HG03066 (cell line): ENCODE results near the gene SUCNR1.
"Not testable (repeated sequence)": the region's sequence is repeated elsewhere in the genome, so short reads cannot be mapped to it uniquely, and the experiment has no call there.

Source experiments
- ATAC-seq: cut with Tn5 transposase; IDR thresholded peaks from one replicate; pipeline ENCODE4 v1.9.1; 2021; ENCODE audit warnings: low read depth; ENCODE audit not compliant: unreplicated experiment

Gene SUCNR1, protein sequence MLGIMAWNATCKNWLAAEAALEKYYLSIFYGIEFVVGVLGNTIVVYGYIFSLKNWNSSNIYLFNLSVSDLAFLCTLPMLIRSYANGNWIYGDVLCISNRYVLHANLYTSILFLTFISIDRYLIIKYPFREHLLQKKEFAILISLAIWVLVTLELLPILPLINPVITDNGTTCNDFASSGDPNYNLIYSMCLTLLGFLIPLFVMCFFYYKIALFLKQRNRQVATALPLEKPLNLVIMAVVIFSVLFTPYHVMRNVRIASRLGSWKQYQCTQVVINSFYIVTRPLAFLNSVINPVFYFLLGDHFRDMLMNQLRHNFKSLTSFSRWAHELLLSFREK

GRCh38 chr3:151873398-151873797 is at the start of gene SUCNR1:
Gene SUCNR1 (plus strand): TSS chr3:151873643. CDS start chr3:151879893, 6,250 bp downstream.
- ATAC-seq: no peak

DNA sequence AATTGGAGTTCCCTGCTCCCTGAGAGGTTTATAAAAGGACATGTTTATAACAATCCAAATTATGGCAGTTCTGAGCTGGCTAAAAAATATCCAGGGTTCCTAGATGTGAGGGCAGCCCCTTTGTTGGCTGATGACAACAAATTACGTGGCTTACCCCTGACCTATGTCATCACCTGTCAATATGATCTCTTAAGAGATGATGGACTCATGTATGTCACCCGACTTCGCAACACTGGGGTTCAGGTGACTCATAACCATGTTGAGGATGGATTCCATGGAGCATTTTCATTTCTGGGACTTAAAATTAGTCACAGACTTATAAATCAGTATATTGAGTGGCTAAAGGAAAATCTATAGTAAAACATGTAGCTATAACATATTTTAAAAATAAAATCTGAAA is 45.6 kb upstream of the SUCNR1 start:
- ATAC-seq: no peak

DNA sequence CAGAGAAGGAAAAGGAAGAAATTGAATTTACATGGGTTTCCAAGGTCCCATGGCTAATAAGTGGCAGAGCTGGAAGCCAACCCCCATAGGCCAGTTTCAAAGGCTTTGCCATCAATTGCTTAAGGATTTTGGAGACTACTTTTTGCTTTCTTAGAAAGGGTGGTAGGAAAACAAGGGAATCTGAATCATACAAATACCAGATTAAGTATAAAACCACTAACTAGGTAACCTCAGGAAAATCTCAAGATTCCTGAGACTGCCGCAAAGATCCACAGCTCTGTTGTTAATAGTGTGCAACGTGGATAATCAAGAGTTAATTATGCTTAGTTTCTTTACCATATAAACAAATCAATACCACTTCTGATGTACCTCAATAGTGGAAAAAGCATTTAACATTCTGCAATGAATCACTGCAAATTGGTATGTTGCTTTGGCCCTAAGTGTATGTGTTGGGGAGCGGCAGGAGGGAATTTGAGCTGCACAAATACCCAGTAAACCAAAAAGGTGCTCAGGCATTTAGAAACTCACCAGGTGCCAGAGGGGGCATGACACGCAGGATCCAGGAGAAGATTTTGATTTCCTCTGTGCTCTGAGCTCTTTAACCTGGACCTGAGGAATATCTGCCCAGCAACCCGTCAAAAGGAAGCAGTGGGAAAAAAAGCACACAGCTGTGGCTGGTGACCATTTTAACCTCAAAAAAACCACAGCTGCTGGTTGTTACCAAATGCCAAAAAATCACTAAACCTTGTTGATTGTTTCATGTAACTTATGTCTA is 37.5 kb upstream of the SUCNR1 start:
- no peak for ATAC-seq

DNA sequence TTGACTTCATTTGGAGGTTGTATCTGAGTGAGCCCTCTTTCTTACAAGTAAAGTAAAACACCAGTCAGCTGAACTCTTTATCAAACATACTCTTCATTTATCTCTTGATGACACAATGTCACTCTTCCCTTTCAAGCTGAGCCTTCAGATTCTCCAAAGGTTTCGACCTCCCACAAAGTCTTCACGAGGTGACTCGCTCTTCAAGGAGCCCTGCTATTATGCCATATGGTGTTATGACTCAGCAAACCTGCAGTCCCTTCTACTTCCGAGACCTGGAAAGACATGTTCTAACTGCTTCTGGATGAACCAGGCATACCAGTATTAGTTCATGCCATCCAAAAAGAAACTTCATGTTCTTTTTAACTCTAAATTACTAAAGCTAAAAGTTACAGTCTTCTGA is 36.4 kb upstream of the SUCNR1 start:
- no peak for ATAC-seq

GRCh38 chr3:151838574-151839312 is 34.7 kb upstream of the SUCNR1 start:
- no peak for ATAC-seq

DNA sequence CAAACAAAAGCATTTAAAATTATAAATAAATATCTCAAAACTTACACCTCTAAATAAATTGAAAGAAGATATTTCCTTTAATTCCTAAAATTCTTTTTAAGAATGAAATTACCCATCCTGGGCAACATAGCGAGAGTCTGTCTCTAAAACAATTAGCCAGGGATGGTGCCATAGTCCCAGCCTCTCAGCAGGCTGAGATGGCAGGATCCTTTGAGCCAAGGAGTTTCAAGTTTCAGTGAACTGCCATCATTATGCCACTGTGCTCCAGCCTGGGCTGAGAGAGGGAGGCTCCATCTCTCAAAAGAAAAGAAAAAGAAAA is 34.2 kb upstream of the SUCNR1 start:
- ATAC-seq: no peak

- no peak for ATAC-seq
Observed at GRCh38 chr3:151841801-151842200, 31.6 kb upstream of the SUCNR1 start.

DNA sequence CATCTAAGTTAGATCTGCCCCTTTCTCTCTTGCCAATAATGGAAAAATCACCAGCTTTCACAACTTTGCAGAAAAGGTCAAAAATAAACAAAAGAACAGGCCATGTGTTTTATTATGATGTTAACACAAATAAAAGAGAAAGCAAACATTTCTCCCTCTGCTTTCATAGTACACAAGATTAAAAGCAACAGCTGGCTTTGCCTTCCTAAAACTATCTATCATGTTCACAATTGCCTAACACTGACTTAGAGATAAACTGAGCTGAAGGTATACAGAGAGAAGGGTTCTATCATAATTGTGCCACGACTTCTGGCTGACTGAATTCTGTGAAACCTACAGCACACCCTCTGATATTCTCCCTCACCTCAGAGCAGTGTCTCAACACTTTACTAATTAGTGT is 30.2 kb upstream of the SUCNR1 start:
- no peak for ATAC-seq

GRCh38 chr3:151845306-151845905 is 28.0 kb upstream of the SUCNR1 start:
- no peak for ATAC-seq

- ATAC-seq: not testable (repeated sequence)
Observed at GRCh38 chr3:151850065-151850464, 23.4 kb upstream of the SUCNR1 start.

- no peak for ATAC-seq
Observed at GRCh38 chr3:151852074-151852811, 21.2 kb upstream of the SUCNR1 start.

- no peak for ATAC-seq
Observed at GRCh38 chr3:151856118-151856517, 17.3 kb upstream of the SUCNR1 start.

GRCh38 chr3:151856641-151857040 is 16.8 kb upstream of the SUCNR1 start:
- ATAC-seq: no peak

GRCh38 chr3:151859233-151859673 is 14.2 kb upstream of the SUCNR1 start:
- ATAC-seq: no peak

DNA sequence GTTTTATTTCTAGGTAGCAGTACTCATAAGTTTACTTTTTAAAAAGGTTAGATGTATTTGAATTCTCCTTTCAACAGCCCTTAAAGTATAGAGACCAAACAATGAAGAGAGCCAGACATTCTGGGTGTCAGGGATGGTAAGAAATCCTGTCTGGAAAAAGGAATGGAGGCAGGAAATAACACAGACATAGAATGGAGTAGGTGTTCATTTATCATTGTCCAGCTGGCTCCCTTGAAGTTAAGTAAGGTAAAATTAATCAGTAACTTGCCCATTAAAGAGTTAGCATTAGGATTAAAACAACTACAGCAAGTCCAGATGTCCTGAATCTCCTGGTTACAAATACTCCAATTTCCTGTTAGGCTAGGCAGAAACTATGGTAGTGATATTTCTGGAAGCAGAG is 13.5 kb upstream of the SUCNR1 start:
- no peak for ATAC-seq

GRCh38 chr3:151863611-151864010 is 9.8 kb upstream of the SUCNR1 start:
- ATAC-seq: no peak

DNA sequence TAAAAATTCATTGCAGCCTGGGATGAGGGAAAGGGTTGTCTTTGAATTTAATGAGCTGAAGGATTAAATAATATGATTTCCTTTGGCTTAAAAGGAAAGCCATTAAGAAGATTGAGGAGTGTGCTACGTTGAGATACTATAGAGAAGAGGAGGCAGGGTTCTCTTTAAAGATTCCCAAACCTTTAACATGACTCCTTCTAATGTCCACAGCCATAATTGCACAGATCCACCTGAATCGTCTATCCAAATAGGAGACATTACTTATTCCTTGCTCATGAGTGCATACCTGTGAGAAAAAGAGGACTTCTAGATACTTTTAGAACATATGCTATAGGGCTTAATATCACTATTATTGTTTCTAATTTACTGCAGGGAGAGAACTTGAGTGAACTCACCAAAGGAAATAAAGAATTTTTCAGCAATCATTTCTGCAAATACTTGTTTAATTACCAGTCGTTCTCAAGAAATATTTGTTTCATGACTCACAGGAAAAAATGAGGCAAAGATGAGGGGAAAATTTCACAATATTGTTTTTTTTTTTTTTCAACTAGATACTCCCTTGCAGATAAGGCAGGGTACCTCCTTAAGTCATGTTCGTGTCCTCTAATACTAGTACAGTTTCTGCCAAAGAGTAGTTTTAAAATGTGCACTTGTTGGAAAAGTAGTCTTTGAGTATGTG is 8.9 kb upstream of the SUCNR1 start:
- ATAC-seq: no peak

DNA sequence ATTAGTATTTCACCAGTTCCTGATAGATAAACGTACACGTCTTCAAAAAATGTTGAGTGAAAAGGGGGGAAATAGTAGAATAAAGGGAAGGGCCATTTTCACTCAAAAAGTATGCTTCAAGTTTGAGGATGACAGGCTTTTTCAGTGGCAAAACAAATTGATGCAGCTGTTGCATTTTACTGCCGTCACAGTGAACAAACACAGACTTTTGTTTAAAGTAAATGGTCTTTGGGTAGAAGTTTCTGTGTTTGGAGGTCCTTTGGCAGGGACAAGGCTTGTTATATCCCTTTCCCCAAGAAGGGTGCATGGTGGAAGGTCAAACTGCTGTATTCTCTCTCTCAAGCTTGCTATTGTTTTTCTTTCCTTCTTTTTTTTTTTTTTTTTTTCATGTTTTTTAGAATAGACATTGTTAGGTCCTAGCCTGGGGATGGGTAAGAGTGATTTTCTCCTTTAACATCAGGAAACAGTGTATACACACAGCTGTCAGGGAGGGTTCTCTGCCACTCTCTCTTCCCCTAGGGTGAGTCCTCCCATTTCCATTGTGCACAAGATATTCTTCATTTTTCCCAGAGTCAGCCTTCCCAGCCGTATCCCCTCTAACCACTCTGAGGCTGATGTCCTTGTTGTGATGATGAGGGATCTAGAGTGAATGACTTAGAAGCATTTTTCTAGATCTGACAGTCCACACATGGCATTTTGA is 6.6 kb upstream of the SUCNR1 start:
- no peak for ATAC-seq

DNA sequence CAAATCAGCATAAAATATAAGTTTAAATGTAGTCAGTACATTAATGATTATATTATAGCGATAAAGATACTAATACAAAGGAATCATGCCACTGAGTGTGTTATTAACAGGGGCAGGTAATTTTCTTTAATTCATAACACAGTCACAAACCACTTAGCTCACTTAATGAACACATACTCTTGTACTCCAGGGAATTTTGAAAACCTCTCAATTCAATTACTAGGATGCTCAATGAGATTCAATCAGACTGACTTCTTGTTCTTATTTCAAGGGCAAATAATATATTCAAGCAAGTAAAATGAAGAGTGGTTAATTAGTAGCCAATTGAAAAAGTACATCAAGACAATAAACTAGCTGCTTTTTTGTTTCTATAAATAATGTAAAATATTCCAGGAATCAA is 5.8 kb upstream of the SUCNR1 start:
- no peak for ATAC-seq
